GM12801 (cell line): ENCODE results near the gene CBL.

Experiments
- TF ChIP-seq, protein P1 (sequence below): IDR thresholded peaks from one replicate; pipeline ENCODE4 v1.5.1; 2011; ENCODE audit warnings: control low read depth; ENCODE audit not compliant: insufficient read length; ENCODE audit errors: extremely low read depth

Gene CBL

DNA sequence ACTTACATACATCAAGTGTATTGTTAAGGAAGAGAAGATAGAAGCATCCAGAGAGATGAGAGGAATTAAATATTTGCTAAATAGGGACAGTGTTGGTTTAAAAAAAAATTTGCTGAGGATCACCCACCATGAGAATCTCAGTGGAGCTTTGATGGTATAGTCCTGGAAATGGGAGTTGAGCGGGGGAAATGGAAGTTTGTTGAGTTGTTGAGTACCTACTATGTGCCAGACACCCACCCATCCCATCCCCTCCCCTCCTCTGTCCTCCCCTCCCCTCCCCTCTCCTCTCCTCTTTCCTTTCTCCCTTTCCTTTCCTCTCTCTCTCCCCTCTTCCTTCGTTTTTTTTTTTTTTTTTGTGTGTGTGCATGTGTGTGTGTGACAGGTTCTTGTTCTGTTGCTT lies 145.1 kb downstream of the CBL start:
- TF ChIP-seq, protein P1, sequence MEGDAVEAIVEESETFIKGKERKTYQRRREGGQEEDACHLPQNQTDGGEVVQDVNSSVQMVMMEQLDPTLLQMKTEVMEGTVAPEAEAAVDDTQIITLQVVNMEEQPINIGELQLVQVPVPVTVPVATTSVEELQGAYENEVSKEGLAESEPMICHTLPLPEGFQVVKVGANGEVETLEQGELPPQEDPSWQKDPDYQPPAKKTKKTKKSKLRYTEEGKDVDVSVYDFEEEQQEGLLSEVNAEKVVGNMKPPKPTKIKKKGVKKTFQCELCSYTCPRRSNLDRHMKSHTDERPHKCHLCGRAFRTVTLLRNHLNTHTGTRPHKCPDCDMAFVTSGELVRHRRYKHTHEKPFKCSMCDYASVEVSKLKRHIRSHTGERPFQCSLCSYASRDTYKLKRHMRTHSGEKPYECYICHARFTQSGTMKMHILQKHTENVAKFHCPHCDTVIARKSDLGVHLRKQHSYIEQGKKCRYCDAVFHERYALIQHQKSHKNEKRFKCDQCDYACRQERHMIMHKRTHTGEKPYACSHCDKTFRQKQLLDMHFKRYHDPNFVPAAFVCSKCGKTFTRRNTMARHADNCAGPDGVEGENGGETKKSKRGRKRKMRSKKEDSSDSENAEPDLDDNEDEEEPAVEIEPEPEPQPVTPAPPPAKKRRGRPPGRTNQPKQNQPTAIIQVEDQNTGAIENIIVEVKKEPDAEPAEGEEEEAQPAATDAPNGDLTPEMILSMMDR = no peak

DNA sequence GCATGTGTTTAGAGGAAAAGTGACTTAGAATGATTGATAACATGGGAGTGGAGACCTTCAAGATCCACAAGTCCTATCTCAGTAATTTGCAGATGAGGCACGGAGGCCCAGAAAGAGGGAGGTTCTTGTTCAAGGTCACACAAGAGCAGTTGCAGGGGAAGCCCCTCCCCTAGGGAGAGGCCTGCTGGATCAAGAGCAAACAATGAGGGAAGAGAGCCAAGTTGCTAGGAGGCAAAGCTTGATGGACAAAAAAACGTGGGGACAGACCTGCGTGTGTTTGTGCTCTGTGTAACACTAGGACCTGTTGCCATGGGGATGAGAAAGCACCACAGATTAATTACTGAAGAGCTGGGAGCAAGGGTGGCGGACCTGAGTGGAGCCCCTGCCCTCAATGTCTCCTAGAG lies 146.7 kb downstream of the CBL start:
- TF ChIP-seq, protein P1 = no peak

DNA sequence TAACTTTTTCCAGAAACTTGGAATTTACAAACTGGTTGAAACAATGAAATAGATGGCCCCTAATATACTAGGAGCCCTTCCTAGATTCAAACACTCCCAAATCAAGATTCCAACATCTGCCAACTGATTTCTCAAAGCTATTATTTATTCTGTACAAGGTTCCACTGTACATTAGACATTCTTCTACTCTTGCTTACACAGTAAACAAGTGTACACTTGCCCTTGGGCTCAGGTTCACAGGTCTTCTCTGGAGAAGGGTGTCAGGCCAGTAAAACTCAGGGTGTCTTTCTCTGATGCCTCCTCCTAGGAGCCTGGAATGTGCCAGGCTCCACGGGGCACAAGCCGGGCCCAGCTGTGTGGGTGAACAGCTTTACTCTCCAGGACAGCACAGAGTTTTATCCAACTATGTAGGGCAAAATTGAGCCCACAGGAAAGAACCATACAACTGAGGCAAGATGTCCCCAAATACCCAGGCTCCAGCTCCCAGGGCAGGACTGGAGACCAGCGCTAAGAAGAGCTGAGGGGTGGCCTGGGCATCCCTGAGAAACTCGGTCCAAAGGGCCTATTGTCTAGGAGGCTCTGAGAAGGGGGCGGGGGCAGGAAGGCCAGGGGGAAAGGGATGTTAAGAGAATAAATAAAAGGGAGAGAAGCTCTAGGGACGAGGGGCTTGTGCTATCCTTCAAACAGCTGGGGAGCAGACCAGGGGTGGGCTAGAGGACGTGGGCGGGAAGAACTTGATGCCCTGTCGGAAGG lies 149.1 kb downstream of the CBL start:
- TF ChIP-seq, protein P1 = no peak

DNA sequence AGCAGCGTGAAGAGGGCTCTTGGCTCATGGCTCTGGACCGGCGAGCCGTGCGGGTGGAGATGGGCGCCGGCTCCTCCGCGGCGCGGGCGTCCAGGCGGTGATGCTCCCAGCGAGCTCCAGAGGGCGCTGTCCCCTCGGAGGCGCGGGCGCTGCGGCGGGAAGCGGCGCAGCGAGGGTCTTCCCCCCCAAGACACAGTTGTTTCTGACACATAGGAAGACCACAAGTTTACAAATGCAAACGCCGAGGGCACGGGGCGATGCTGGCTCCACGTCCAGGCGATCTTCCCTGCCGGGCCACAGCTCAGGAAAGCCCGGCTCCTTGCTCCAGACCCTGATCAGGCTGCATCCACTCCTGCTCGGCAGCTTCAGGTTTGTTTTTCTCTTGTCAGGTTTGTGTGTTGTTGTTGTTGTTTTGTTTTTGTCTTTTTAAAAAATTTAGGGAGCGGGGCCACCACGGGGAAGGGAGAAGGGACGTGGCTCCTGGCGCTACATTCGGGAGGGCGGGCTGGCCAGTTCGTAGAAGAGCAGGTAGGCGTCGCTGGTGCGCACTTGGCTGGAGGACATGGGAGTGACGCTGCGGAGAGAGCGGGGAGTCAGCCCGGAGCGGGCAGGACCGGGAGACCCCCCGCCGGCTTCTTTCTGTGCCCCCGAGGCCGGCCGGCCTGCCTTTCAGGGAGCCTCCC lies 150.4 kb downstream of the CBL start:
- TF ChIP-seq, protein P1 = no peak

DNA sequence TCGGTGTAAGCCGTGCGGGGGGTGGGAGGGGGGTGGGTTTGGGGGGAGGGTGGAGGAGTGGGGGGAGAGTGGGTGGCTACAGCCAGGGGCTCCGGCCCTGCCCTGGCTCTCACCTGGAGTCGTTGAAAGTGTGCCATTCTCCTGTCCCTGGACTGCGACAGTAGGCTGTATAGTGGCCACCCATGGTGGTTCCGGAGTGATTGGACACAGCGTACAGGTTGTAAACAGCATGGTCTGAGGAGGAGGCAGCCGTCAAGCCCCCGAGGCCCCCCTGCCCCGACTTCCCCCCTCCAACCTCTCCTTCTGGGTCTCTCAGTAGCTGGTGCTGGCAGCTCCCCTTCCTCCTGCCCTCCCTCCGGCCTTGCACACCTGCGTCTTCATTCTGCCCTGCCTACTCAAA lies 150.9 kb downstream of the CBL start:
- TF ChIP-seq, protein P1 = no peak
